ENCODE results near the gene GPC1. TPM values are rescaled to one million over a fixed set of nuclear protein-coding genes. Genes with fewer than 3 reads are reported as not detected.

Gene GPC1
- total RNA-seq, 1 donor from 2014 or later = 27.2 TPM

- no peak for DNase-seq (ENCODE audit: low read depth, low spot score)
Measured at GRCh38 chr2:240454106-240454901, 18.8 kb downstream of the GPC1 start.

- DNase-seq (ENCODE audit: low read depth, low spot score) = no peak
Measured at GRCh38 chr2:240455272-240455646, 19.8 kb downstream of the GPC1 start.

DNA sequence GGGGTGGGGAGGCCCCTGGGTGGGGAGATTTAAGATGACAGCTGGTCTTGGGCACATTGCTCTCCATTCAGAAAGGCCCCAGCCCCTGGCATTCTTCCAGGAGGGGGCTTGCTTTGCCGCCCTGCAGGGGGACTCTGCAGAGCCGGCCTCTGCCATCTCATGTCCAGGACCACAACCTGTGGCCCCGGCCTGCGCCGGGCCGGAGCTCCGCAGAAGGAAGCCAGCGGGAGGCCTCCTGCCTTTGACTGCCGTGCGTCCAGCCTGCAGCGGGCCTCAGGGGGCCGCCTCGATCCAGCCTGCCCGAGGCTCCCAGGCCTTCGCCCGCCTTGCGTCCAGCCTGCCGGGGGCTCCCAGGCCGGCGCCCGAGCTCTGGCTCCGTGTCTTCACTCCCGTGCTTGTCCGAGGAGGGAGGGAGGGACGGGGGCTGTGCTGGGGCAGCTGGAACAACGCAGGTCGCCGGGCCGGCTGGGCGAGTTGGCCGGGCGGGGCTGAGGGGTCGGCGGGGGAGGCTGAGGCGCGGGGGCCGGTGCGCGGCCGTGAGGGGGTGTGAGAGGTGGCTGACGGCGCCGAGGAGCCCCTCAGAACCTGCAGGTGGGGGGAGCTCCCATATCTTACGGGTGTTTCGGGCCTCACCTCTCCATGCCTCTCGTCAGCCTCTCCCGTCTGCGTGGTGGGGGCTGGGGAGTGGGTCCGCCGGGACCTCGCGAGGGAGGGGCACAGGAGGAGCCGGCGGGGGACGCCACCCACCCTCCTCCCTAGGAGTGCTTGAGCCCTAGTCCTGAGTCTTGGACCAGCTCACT, 20.4 kb downstream of the GPC1 start:
- no peak for DNase-seq (ENCODE audit: low read depth, low spot score)

- no peak for DNase-seq (ENCODE audit: low read depth, low spot score)
Measured at GRCh38 chr2:240456447-240457222, 21.2 kb downstream of the GPC1 start.

GRCh38 chr2:240457223-240458043, 22.0 kb downstream of the GPC1 start:
- no peak for DNase-seq (ENCODE audit: low read depth, low spot score)

DNA sequence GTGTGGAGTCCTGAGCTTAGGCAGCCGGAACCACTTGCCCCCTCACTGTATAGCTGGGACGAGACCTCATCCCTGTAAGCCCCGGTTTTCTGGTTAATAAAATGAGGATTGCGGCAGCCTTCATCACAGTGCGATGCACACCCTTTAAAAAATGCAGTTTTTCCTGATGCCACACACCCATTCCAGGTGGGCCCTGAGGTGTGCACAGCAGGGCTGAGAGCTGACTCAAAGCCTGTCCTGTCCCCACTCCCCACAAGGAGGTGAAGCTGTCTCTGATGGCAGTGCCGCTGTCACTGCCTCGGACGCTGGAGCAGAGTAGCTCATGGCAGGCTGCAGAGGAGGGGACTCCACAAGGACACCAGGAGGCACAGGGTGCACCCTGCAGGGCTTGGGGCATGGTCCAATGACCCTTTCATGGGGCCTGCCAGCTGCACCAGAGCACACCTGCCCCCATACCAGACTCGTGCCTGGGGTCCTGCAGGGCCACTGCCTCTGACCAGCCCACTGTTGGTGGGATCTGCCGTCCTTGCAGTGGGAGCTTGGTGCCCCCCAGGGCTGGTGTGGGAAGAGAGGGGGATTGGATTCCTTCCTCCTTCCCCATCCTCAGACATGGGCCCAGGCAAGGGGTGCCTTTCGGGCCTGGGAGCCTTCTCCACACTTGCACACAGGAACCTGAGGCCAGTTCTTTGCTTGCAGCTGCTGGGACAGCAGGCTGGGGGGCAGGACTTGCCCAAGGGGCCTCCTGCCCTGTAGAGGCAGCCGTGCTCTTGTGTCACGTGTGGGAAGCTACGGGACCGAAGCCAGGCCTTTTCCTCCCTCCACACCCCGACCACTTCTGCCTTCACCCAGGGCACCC, 22.8 kb downstream of the GPC1 start:
- DNase-seq (ENCODE audit: low read depth, low spot score) = no peak

DNA sequence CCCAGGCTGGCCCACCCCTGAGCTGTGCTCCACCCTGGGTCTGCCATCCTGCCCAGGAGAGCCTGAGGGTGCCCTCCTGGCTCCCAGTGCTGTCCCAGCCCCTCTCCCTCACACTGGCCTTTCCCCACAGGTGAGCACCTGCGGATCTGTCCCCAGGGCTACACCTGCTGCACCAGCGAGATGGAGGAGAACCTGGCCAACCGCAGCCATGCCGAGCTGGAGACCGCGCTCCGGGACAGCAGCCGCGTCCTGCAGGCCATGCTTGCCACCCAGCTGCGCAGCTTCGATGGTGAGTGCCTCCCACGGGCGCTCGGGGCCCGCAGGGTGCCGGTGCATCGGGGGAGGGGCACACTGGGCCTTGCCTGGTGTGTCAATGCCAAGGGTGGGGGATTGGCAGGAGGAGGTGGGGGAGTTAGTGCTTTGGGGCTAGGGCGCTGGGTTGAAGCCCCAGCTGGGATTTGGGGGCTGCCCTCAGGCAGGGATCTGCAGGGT, 23.5 kb downstream of the GPC1 start:
- DNase-seq (ENCODE audit: low read depth, low spot score) = no peak

- DNase-seq (ENCODE audit: low read depth, low spot score) = no peak
Measured at GRCh38 chr2:240459401-240460252, 24.2 kb downstream of the GPC1 start.

DNA sequence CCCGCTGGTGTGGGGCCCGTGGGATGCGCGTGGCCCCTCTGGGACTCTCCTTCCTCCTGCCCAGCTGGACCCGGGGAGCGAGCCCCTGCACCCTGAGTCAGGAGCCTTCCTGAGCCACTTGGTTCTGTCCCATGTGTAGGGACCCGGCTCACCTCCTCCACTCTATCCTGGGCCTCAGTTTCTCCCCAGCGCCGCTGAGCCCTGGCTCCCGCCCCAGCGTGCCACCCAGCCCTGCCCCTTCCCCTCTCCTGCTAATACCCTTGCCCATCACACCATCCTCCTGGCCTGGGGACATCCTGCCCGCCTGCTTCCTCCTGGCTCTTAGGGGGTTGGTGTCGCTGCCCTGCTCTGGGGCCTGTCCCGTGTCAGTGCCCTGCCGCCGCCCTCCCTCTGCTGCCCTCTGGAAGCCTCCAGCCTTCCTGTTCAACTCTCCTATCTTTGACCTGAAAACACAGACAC, 24.8 kb downstream of the GPC1 start:
- no peak for DNase-seq (ENCODE audit: low read depth, low spot score)

- DNase-seq (ENCODE audit: low read depth, low spot score) = no peak
Measured at GRCh38 chr2:240460781-240461431, 25.4 kb downstream of the GPC1 start.

DNA sequence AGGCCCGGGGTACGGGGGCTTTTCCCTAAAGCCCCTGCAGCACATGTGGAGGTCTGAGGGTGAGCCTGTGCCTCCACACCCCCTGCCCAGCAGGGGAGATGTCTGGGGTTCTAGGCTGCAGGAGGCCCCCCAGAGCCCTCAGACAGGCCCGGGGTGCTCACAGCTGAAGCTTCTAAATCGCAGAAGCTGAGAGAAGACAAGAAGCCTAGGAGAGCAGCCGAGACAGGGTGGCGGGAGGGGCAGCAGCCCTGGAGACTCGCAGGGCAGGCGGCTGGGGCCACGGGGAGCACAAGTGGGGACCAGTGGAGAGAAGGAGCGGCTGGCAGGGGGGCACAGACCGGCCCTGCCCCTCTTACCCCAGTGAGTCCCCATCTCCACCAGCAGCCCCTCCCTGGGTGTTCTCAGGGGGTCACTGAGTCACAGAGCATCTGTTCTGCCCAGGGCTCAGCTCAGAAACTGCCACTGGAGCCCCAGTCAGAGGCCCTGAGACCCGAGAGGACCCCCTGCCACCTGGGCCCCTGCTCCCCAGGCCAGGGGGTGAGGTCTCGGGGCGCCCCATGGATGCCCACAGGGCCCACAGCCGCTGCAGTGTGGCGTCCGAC, 26.1 kb downstream of the GPC1 start:
- no peak for DNase-seq (ENCODE audit: low read depth, low spot score)

- no peak for DNase-seq (ENCODE audit: low read depth, low spot score)
Measured at GRCh38 chr2:240462073-240462706, 26.7 kb downstream of the GPC1 start.

GRCh38 chr2:240462707-240463273, 27.3 kb downstream of the GPC1 start:
- DNase-seq (ENCODE audit: low read depth, low spot score) = no peak

DNA sequence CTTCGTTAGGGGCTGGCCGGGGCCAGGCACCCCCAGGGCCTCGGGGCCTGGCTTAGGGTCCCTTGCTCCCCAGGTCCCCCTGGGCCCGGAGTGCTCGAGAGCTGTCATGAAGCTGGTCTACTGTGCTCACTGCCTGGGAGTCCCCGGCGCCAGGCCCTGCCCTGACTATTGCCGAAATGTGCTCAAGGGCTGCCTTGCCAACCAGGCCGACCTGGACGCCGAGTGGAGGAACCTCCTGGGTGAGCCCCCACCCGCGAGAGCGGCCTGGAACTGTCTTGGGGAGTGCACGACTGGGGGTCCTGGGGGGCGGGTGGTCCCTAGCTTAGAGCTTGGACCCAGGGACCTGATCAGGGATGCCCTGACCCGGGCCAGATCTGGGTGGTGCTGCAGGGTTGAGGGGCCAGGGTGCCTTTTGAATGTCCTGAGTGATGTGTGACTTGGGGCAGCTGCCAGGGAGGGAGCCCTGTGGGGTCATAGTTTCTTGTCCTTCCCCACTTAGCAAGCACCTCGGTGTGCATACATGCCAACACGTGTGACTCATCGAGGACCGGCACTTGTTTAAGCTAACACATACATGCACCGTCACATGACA, 27.9 kb downstream of the GPC1 start:
- DNase-seq (ENCODE audit: low read depth, low spot score) = no peak

- no peak for DNase-seq (ENCODE audit: low read depth, low spot score)
Measured at GRCh38 chr2:240463866-240464481, 28.5 kb downstream of the GPC1 start.

- no peak for DNase-seq (ENCODE audit: low read depth, low spot score)
Measured at GRCh38 chr2:240464514-240465241, 29.2 kb downstream of the GPC1 start.

All from pulmonary artery endothelial cell (primary cell).